Activated gamma-delta T cell (primary cell): ENCODE measurements around the gene PRLHR.

Source experiments
- DNase-seq: peaks from one replicate; lab custom pipeline; 2025; lab: John Stamatoyannopoulos, UW

The PRLHR gene

DNA sequence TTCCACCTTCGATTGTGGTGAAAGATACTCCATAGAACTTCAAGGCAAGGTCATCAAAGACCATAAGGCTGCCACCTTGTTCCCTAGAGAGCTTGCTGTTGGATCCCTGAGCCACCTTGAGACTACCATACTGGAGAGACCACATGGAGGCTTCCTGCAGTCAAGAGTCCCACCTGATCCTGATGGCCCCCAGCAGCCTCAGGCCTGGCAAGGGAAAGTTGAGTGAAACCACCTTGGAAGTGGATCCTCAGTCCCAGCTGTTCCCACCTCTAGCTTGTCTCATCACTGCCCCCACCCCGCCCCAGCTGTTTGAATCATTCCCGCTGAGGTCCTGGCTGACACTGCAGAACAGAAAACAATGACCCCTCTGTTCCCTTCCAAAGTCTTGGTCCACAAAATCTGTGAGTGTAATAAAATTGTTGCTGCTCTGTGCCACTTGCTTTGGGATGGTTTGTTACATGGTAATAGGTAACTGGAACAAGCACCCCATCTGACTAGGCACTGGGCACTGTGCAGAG is 32.0 kb downstream of the PRLHR start:
- no peak for DNase-seq

DNA sequence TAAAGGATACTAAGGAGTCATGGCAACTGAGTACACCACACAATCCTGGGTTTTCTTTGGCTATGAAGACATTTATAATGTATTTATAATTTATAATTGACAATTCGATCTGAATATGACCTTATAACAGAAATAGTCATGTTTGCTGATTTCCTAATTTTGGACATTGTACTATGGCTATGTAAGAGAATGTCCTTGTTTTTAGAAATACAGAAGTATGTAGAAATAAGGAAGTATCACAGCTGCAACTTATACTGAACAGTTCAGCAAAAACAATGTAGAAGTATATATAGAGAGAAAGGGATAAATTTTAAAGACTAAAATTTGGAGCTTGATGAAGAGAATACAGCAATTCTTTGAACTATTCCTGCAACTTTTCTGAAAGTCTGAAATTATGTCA is 32.6 kb downstream of the PRLHR start:
- DNase-seq: no peak

DNA sequence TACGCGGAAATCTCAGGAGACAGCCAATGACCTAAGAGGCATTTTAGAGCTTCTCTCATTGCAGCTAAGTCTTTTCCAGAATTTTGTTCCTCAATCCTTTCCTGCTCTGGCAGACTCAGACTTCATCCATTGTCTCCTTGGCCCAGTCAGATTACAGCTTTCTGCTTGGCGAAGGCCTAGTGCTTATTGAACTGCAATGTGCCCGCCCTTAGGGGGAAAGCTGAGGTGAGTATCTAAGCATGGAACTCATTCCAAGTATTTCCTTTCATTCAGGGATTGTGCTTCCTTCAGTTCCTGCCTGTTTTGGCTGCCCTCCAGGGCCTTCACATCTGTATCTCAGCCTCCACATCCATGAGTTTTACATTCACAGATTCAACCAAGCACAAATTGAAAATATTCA is 37.5 kb downstream of the PRLHR start:
- no peak for DNase-seq

DNA sequence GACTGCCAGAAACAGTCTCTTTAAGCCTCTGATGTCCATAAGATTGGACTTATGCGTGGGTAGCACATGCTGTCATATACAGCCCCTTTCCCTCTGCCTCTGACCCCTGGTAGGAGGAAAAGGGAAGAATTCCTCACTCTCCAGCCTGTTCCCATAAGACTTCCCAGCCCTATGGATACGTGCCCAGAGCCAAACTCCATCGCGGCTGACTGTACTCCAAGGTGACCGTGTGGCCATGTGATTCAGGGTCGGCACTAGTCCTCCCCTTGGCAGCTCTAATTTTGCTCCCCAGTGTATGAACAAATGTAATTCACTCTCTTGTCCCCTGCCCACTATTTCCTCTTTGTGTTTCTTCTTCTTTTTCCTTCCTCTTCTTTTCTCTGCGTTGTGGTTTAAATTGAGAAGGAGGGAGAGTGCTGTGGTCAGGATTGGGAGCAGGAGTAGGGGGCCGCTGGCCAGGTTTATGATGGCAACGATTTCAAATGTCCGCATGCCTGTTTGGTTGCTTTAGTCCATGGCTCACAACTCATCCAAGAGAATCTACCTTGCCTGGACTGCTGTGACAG is 43.8 kb downstream of the PRLHR start:
- DNase-seq: no peak

DNA sequence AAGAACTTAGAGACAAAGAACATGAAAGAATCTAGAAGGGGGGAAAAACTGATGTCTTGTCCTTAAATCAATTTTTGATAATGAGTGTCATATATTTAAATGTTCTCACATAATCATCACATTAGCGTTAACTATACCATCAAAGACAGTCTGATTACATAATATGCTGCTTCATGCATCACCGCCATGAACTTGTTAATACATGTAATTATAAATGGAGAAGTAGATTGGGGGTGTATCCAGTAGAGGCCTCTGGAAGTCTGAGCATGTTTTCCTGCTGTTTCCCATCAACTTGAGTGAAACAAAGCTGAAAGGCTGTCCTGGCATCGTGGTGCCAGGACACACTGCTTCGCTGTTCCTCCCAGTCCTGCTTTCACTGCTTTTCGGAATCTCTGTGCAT is 48.2 kb downstream of the PRLHR start:
- no peak for DNase-seq

DNA sequence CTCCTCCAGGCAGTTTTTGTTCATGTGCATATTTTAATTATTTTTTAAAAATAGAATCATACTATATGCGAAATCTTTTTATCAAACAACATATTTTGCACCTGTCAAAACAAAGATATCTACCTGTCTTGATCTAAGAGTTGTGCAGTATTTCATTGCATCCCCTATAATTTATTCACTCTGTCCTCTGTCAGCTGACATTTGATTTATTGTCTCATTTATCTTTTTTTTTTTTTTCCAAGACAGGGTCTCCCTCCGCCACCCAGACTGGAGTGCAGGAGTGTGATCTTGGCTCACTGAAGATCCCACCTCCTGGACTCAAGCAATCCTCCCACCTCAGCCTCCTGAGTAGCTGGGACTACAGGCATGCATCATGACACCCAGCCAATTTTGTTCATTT is 49.0 kb downstream of the PRLHR start:
- DNase-seq: no peak

DNA sequence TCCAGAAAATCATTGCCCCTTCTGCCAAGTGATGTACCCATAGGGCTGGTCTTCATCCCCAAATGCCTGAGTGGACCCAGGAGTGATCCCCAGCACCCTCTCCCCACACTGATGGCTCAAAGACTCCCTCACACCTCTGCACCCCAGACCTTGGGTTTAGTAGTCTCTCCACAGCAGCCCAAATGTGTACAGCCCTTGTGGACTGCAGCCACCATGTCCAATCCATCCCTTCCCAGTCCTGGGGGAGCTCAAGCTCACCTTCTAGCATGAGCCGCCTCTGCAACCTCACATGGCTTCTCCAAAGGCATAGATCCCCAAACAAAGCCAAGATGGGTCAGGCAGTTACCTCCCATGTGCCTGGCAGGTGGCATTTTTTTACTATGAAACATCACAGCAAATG is 50.1 kb downstream of the PRLHR start:
- no peak for DNase-seq

DNA sequence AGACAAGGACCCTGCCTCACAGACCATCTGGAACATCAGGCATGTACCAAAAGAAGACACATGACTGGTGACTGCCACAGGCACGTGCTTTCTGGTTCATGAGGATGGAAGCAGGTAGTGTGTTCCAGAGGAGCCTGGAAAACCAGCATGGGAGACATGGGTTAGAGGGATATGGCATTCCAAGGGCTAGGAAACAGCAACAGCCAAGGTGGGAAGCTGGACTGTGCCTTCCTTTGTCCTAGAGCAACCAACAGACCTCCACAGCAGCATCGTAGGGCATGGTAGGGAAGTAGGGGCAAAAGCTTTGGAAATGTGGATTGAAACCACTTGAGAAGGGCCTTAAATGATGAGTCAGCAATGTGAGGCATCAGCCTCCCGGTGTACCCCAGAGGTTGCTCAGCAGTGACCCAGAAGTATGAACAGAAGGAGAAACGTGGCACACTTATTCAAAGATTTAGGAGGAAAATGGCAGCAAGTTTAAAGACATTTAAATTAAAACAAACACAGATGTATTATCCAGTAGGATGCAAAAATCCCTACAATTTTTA is 51.0 kb downstream of the PRLHR start:
- DNase-seq: no peak

DNA sequence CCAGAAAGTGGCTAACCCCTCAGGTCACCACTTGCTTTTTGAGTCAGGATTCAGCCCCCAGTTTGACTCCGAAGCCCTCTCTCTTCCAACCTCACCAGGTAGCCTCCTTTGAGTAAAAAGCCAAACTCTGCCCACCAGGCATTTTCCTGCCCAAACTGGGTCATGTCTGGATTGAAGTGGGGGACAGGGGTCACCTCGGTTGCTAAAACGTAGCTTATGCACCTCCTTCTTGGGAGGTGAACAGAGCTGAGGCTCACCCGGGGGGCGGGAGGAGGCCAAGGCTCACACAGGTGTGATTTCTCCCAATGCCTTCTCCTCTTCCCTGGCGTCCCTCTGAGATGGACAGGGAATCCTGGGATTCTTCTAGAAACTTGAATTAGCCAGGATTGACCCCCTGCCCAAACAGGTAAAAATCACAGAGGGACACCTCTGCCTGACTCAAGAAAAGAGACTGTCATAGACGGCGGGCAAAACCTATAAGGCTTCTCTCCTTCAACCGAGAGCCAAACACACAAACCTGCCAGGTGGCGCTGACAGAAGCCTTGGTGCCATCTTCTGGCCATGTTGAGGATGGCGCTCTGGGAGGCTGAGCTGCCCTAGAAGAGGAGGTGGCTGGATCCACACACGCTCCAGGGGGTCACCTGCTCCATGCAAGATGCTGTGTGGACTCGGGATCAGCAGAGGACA is 51.6 kb downstream of the PRLHR start:
- DNase-seq: no peak

DNA sequence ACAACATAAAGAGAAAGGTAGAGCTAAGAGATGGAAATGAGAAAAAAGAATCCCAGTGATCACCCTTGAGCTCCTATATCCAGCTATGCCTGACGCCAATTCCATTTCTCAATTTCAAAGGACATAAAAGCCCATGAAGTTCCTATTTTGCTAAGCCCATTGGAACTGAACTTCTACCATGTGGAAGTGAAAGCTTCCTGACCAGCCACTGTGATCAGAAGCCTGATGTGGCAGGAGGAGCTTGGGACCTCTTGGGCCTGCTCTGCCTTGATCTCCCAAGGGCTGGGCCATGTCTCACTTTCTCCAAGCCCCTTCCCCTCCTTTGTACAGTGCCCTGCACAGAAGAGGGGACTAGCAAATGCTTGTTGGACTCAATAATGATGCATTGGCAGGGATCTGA is 52.7 kb downstream of the PRLHR start:
- no peak for DNase-seq

DNA sequence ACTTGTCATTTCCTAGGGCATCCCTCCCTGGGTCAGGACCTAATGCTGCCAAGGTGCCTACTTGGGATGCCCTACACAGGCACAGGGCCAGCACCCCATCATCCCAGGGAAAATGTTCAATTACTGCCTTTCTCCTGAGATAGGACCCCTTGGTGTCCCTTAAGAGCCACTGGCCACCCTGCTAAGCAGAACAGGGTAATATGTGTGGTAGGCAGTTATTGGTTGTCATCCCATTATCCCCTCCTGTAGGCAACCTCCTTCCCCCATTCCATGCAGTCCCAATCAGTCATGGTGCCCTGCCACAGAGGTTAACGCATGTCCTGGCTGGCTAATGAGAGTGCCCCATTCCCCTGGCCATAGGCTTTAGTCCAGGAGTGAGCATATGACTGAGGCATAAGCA is 53.2 kb downstream of the PRLHR start:
- DNase-seq: no peak

DNA sequence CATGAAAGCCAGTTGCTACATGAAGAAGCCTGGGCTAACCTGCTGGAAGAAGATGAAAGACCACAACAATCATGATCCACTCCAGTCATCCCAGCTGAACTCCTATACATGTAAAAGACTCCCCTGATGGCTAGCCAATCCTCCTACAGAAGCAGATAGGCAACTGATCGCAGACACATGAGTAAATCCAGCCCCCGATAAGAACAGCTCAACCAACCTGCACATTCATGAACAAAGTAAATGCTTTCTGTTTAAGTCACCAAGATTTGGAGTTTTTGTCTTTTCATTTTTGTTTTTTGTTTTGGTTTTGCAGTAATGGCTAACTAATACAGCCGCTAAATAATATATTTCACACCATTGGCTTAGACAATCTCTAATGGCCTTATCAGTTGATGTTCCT is 53.7 kb downstream of the PRLHR start:
- DNase-seq: no peak
